Activated CD4-positive, alpha-beta T cell treated with anti-CD3 and anti-CD28 coated beads, Interleukin-2, amount 50 U/mL, for 1 hour (primary cell): ENCODE measurements around the gene DDX10.
"Not testable (repeated sequence)": the region's sequence is repeated elsewhere in the genome, so short reads cannot be mapped to it uniquely, and the experiment has no call there.

Experiments
- DNase-seq: peaks from one replicate; pipeline ENCODE4 v3.0.0-alpha.2; 2020

The DDX10 gene

GRCh38 chr11:108779147-108779546 lies 114.3 kb downstream of the DDX10 start:
- DNase-seq, result not testable (repeated sequence)

GRCh38 chr11:108780119-108780518 lies 115.2 kb downstream of the DDX10 start:
- DNase-seq, result no peak

GRCh38 chr11:108781946-108782345 lies 117.1 kb downstream of the DDX10 start:
- no peak for DNase-seq

- no peak for DNase-seq
Measured at GRCh38 chr11:108786281-108786990, 121.6 kb downstream of the DDX10 start.

- DNase-seq, result no peak
Measured at GRCh38 chr11:108787105-108787504, 122.2 kb downstream of the DDX10 start.

- no peak for DNase-seq
Measured at GRCh38 chr11:108788565-108789199, 123.8 kb downstream of the DDX10 start.

GRCh38 chr11:108790501-108791299 lies 125.8 kb downstream of the DDX10 start:
- DNase-seq, result no peak

- DNase-seq, result no peak
Measured at GRCh38 chr11:108793138-108793537, 128.3 kb downstream of the DDX10 start.

GRCh38 chr11:108793611-108794010 lies 128.7 kb downstream of the DDX10 start:
- no peak for DNase-seq

GRCh38 chr11:108796551-108796950 lies 131.7 kb downstream of the DDX10 start:
- DNase-seq, result no peak

- no peak for DNase-seq
Measured at GRCh38 chr11:108797578-108798100, 132.8 kb downstream of the DDX10 start.

GRCh38 chr11:108802492-108802891 lies 137.6 kb downstream of the DDX10 start:
- no peak for DNase-seq

- DNase-seq, result no peak
Measured at GRCh38 chr11:108803776-108804175, 138.9 kb downstream of the DDX10 start.

GRCh38 chr11:108804511-108804910 lies 139.6 kb downstream of the DDX10 start:
- no peak for DNase-seq

- no peak for DNase-seq
Measured at GRCh38 chr11:108805030-108805429, 140.2 kb downstream of the DDX10 start.

- no peak for DNase-seq
Measured at GRCh38 chr11:108807262-108807661, 142.4 kb downstream of the DDX10 start.

GRCh38 chr11:108813086-108813485 lies 148.2 kb downstream of the DDX10 start:
- no peak for DNase-seq

GRCh38 chr11:108817976-108818375 lies 153.1 kb downstream of the DDX10 start:
- no peak for DNase-seq

GRCh38 chr11:108818971-108819370 lies 154.1 kb downstream of the DDX10 start:
- no peak for DNase-seq

GRCh38 chr11:108819957-108820356 lies 155.1 kb downstream of the DDX10 start:
- DNase-seq, result no peak

GRCh38 chr11:108823960-108824359 lies 159.1 kb downstream of the DDX10 start:
- DNase-seq, result not testable (repeated sequence)

GRCh38 chr11:108824545-108824944 lies 159.7 kb downstream of the DDX10 start:
- DNase-seq, result no peak

- DNase-seq, result no peak
Measured at GRCh38 chr11:108825381-108825780, 160.5 kb downstream of the DDX10 start.

GRCh38 chr11:108826136-108826535 lies 161.3 kb downstream of the DDX10 start:
- DNase-seq, result no peak
